ENCODE measurements around the gene ANKRD12.

DNA sequence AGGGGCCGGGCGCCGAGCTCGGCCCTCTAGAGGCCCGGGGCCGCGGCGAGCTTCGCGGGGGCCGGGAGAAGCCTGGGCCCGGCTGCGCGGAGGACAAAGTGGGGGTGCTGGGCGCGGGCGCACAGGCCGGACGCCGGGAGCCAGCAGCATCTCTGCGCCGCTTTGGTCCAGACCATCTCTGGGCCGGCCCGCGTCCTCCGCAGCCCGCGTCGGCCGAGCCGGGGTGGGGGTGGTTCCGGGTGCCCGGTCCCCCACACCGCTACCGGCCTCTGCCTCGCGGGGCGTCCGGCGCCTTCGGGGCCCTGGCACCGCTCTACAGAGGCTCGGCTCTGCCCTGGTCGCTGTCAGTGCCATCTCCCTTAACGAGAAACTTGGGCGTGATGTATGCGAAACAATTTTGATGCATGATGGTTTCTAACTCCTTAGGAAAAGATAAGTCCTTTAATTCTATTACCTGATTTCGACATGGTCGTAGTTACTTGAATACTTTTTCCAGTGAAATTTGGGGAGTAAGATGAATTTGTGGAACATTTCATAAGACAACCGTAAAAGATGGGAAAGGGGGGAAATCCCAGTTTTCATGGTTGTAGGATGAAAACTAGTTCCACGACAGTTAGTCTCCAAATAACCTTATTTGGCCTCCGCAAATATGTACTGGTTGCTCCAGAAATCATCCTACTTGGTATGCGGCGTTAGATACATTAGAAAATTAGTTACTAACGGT lies 198.6 kb downstream of the ANKRD12 start:
- TF ChIP-seq, protein P1, sequence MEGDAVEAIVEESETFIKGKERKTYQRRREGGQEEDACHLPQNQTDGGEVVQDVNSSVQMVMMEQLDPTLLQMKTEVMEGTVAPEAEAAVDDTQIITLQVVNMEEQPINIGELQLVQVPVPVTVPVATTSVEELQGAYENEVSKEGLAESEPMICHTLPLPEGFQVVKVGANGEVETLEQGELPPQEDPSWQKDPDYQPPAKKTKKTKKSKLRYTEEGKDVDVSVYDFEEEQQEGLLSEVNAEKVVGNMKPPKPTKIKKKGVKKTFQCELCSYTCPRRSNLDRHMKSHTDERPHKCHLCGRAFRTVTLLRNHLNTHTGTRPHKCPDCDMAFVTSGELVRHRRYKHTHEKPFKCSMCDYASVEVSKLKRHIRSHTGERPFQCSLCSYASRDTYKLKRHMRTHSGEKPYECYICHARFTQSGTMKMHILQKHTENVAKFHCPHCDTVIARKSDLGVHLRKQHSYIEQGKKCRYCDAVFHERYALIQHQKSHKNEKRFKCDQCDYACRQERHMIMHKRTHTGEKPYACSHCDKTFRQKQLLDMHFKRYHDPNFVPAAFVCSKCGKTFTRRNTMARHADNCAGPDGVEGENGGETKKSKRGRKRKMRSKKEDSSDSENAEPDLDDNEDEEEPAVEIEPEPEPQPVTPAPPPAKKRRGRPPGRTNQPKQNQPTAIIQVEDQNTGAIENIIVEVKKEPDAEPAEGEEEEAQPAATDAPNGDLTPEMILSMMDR (IDR thresholded peaks at IDR 0.05; ENCODE audit: low read length), result peak; percentile 16; the same call in 1 of the 2 replicates
- no peak for TF ChIP-seq EZH2 (IDR thresholded peaks at IDR 0.05; ENCODE audit: borderline replicate concordance, low read length)

All from OCI-LY1 (cell line).